Sigmoid colon (tissue), 7 donors: ENCODE data around the gene MICAL1. TPM values are rescaled to one million over a fixed set of nuclear protein-coding genes. Genes with fewer than 3 reads are reported as not detected.

ENCODE experiments used
- DNase-seq: peaks from one replicate; pipeline ENCODE4 v3.0.0-alpha.2; 2019
- H3K27ac ChIP-seq, 4 donors: fragments of 200-600 bp; sonication (generic); one replicate each; pipeline ENCODE4 v1.5.1; 2016 to 2019; ENCODE audit warnings: mild to moderate bottlenecking in 1 of 4
- H3K27me3 ChIP-seq, 3 donors: fragments of 200-600 bp; sonication (generic); one replicate each; pipeline ENCODE4 v1.5.1; 2019; ENCODE audit warnings: mild to moderate bottlenecking in 1 of 3
- H3K36me3 ChIP-seq, 4 donors: fragments of 200-600 bp; sonication (generic); one replicate each; pipeline ENCODE4 v1.5.1; 2016 to 2019
- H3K4me1 ChIP-seq, 4 donors: fragments of 200-600 bp; sonication (generic); one replicate each; pipeline ENCODE4 v1.5.1; 2017 to 2019
- H3K4me3 ChIP-seq, 4 donors: fragments of 200-600 bp; sonication (generic); one replicate each; pipeline ENCODE4 v1.5.1; 2017 to 2019; ENCODE audit warnings: mild to moderate bottlenecking in 2 of 4, moderate library complexity in 1 of 4
- H3K9me3 ChIP-seq, 4 donors: fragments of 200-600 bp in 3 of 4; sonication (generic) in 3 of 4; one replicate each; pipeline versions ENCODE4 v1.5.1 to v1.6.1; 2013 to 2019
- CTCF ChIP-seq, 4 experiments: fragments of 450-650 bp in 3 of 4; fragments of 200-600 bp in 1 of 4; IDR thresholded peaks; one replicate each; pipeline ENCODE4 v1.5.1; 2016 to 2019; ENCODE audit warnings: antibody characterized with exemption in 4 of 4, mild to moderate bottlenecking in 3 of 4, moderate library complexity in 2 of 4
- EP300 ChIP-seq, 4 donors: sonication (generic); formaldehyde crosslinking; IDR thresholded peaks; one replicate each; pipeline ENCODE4 v1.6.1; 2017; ENCODE audit warnings: antibody characterized with exemption in 4 of 4
- POLR2A ChIP-seq, 2 donors: fragments of 450-650 bp; IDR thresholded peaks; one replicate each; pipeline ENCODE4 v1.6.1; 2016; ENCODE audit warnings: antibody characterized with exemption in 2 of 2, mild to moderate bottlenecking in 2 of 2, moderate library complexity in 2 of 2
- POLR2AphosphoS5 ChIP-seq, 4 donors: sonication (generic); formaldehyde crosslinking; IDR thresholded peaks; one replicate each; pipeline ENCODE4 v1.6.1; 2017; ENCODE audit warnings: antibody characterized with exemption in 4 of 4
- WGBS, 2 donors: extraction: QIAGEN DNeasy Blood & Tissue Kit; methylation state at CpG; one replicate each; pipeline ENCODE4 v1.1.7; 2013; 5-methylcytosine and 5-hydroxymethylcytosine counted together
- intact Hi-C: fragments of 100-400 bp; cut with DNase I; formaldehyde crosslinking; loops from one replicate; pipeline ENCODE4 v1.15.1; 2023
- polyA plus RNA-seq, 3 donors: library from polyadenylated mRNA; stranded (reverse); fragments of 200-250 nt; gene quantifications; one replicate each; pipeline ENCODE4 v1.2.3, GENCODE V29; 2013
- total RNA-seq, 4 donors: library from RNA; depleted of rRNA; stranded (reverse); fragments of >200 nt; gene quantifications; one replicate each; pipeline ENCODE4 v1.1.0, GENCODE V29; 2016
- donor health status: healthy with polysubstance abuse.
- donor health status: Bipolar disorder and iron deficiency.
- donor health status: healthy.

Gene MICAL1
- total and polyA plus RNA-seq, 7 donors = 7.8 to 71.3 (median 14.8) TPM

GRCh38 chr6:109449064-109449794 lies 6.3 kb downstream of the MICAL1 start:
- peaks cover 0 to 5% (median 3%) of the 10 kb centered on the region in 4 donors for H3K4me1 ChIP-seq
- H3K36me3 ChIP-seq = peaks cover 0 to 14% (median 3%) of the 10 kb centered on the region in 4 donors
- H3K27me3 ChIP-seq = no peaks in the 10 kb centered on the region
- no peak overlapping the region for H3K4me3 ChIP-seq
- TF ChIP-seq POLR2A (IDR thresholded peaks at IDR 0.05) (no peak), EP300 (IDR thresholded peaks at IDR 0.05) (no peak), POLR2AphosphoS5 (IDR thresholded peaks at IDR 0.05) (no peak), CTCF (IDR thresholded peaks at IDR 0.05) (no peak)
- intact Hi-C loops = no loop called here
- no peaks in the 10 kb centered on the region for H3K9me3 ChIP-seq
- WGBS, 2 donors = 65 to 85% methylated on average over 19 of the region's 19 CpGs
- no peak for DNase-seq
- H3K27ac ChIP-seq = no peak overlapping the region

- no peaks in the 10 kb centered on the region for H3K9me3 ChIP-seq
- H3K27ac ChIP-seq = no peak overlapping the region
- intact Hi-C loops = no loop called here
- no peak for DNase-seq
- H3K4me1 ChIP-seq = no peaks in the 10 kb centered on the region
- peaks cover 0 to 14% (median 6%) of the 10 kb centered on the region in 4 donors for H3K36me3 ChIP-seq
- H3K27me3 ChIP-seq = no peaks in the 10 kb centered on the region
- H3K4me3 ChIP-seq = no peak overlapping the region
- WGBS, 2 donors = 32 to 82% methylated on average over 7 of the region's 7 CpGs
- TF ChIP-seq EP300 (IDR thresholded peaks at IDR 0.05) (no peak), POLR2AphosphoS5 (IDR thresholded peaks at IDR 0.05) (no peak), CTCF (IDR thresholded peaks at IDR 0.05) (no peak), POLR2A (IDR thresholded peaks at IDR 0.05) (no peak)
These were observed 7.0 kb downstream of the MICAL1 start for GRCh38 chr6:109448615-109449014.

GRCh38 chr6:109447878-109448555 lies 7.6 kb downstream of the MICAL1 start:
- TF ChIP-seq POLR2A (IDR thresholded peaks at IDR 0.05) (no peak), EP300 (IDR thresholded peaks at IDR 0.05) (no peak), POLR2AphosphoS5 (IDR thresholded peaks at IDR 0.05) (no peak), CTCF (IDR thresholded peaks at IDR 0.05) (no peak)
- intact Hi-C loops = no loop called here

GRCh38 chr6:109447087-109447486 lies 8.5 kb downstream of the MICAL1 start:
- H3K9me3 ChIP-seq = no peaks in the 10 kb centered on the region
- no peak overlapping the region for H3K27ac ChIP-seq
- WGBS, 2 donors = 90 to 91% methylated on average over 10 of the region's 10 CpGs
- intact Hi-C loops = no loop called here
- TF ChIP-seq EP300 (IDR thresholded peaks at IDR 0.05) = no peak
- no peak for TF ChIP-seq POLR2AphosphoS5 (IDR thresholded peaks at IDR 0.05)
- no peak for TF ChIP-seq POLR2A (IDR thresholded peaks at IDR 0.05)
- no peak for TF ChIP-seq CTCF (IDR thresholded peaks at IDR 0.05)
- DNase-seq = no peak
- no peak overlapping the region for H3K4me3 ChIP-seq
- H3K4me1 ChIP-seq = peaks cover 0 to 5% (median 1%) of the 10 kb centered on the region in 4 donors
- no peaks in the 10 kb centered on the region for H3K27me3 ChIP-seq
- H3K36me3 ChIP-seq = peaks cover 0 to 19% (median 7%) of the 10 kb centered on the region in 4 donors

More at GRCh38 chr6:109447878-109448555, 7.6 kb downstream of the MICAL1 start:
- Histone ChIP-seq H3K4me3 (no peak overlapping the region), H3K36me3 (peaks cover 0 to 17% (median 7%) of the 10 kb centered on the region in 4 donors), H3K4me1 (no peaks in the 10 kb centered on the region), H3K27me3 (no peaks in the 10 kb centered on the region), H3K27ac (no peak overlapping the region), H3K9me3 (no peaks in the 10 kb centered on the region)
- DNase-seq = no peak
- 67 to 87% methylated on average over 8 of the region's 8 CpGs for WGBS, 2 donors
